HG03025 (cell line): Measurements from ENCODE around the gene CUL4A.
A peak's percentile ranks its signal among the peaks of the same experiment; 100 is the strongest.
"Not testable (repeated sequence)": the region's sequence is repeated elsewhere in the genome, so short reads cannot be mapped to it uniquely, and the experiment has no call there.

ENCODE experiments used
- ATAC-seq: cut with Tn5 transposase; IDR thresholded peaks from one replicate; pipeline ENCODE4 v1.9.1; 2021; ENCODE audit warnings: mild to moderate bottlenecking, moderate library complexity; ENCODE audit not compliant: unreplicated experiment, low FRiP score

The CUL4A gene

DNA sequence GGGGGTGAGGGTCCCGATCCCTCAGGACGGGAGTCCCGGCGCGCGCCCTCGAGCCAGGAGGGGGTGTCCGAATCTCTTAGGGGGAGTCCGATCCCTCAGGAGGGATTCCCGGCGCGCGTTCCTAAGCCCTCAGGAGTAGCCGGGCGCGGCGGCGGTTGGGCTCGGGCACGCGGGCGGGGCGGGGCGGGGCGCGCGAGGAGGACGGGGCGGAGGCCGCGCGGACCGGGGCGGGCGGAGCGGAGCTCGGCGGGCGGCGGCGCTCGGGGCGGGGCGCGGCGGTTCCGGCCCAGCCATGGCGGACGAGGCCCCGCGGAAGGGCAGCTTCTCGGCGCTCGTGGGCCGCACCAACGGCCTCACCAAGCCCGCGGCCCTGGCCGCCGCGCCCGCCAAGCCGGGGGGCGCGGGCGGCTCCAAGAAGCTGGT is at the start of gene CUL4A:
Gene CUL4A, plus strand, starts transcription at position 278 of the 423 bp plus-strand sequence. Its CDS starts 15 bp downstream, at position 293.
- peak; percentile 36 for ATAC-seq

DNA sequence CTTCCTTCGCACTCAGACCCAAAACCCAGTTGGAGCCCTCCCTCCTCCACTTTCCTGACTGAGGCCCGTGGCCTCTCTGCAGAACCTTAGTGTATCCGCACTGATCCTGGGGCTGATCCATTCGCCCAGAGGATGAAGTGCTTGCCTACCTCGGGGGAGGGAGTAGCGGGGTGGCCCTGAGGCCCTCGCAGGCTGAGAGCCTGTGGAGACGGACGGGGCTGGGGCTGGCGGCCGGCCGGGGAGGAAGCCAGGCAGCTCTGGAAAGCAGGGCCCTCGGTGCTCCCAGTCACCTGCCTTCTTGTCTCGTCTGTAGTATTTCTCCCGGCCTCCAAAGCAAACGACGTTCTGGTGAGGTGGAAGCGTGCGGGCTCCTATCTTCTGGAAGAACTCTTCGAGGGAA is 49.7 kb upstream of the CUL4A start:
- ATAC-seq: no peak

DNA sequence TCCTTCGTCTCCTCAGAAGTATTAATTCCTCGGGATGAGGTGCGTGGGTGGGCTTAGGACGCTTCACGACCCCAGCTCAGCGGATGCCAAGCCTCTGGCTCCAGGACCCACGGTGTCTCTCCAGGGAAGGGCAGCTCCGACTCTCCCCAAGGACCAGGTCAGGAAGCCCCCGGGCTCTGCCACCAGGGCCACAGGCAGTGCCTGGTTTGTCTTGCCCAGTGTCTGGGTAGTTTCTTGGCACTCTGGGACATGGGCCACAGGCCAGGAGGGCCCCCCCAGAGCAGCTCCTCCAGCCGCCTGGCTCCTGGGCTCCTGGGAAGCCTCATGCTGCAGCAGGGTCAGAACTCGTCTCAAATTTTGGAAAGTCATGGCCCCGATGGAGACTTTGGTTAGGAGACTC is 48.4 kb upstream of the CUL4A start:
- no peak for ATAC-seq

DNA sequence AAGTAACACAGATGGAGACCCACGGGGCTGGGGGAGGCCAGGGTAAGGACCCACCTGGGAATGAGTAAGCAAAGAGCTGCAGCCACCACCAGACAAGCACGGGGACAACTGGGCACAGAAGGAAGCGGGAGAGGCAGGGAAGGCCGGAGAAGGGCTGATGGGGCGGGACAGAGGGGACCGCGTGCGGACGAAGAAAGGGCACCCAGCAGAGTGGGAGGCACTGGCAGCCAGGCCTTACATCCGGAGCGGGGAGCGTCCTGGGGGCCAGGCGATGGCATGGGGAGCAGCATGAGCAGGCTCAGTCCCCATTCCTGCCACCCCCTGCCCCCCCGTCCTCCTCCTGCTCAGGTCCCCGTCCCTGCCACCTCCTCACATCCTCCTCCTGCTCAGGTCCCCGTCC is 48.0 kb upstream of the CUL4A start:
- no peak for ATAC-seq

DNA sequence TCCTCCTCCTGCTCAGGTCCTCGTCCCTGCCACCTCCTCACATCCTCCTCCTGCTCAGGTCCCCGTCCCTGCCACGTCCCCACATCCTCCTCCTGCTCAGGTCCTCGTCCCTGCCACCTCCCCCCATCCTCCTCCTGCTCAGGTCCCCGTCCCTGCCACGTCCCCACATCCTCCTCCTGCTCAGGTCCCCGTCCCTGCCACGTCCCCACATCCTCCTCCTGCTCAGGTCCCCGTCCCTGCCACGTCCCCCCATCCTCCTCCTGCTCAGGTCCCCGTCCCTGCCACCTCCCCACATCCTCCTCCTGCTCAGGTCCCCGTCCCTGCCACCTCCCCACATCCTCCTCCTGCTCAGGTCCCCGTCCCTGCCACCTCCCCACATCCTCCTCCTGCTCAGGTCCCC is 47.4 kb upstream of the CUL4A start:
- not testable (repeated sequence) for ATAC-seq

DNA sequence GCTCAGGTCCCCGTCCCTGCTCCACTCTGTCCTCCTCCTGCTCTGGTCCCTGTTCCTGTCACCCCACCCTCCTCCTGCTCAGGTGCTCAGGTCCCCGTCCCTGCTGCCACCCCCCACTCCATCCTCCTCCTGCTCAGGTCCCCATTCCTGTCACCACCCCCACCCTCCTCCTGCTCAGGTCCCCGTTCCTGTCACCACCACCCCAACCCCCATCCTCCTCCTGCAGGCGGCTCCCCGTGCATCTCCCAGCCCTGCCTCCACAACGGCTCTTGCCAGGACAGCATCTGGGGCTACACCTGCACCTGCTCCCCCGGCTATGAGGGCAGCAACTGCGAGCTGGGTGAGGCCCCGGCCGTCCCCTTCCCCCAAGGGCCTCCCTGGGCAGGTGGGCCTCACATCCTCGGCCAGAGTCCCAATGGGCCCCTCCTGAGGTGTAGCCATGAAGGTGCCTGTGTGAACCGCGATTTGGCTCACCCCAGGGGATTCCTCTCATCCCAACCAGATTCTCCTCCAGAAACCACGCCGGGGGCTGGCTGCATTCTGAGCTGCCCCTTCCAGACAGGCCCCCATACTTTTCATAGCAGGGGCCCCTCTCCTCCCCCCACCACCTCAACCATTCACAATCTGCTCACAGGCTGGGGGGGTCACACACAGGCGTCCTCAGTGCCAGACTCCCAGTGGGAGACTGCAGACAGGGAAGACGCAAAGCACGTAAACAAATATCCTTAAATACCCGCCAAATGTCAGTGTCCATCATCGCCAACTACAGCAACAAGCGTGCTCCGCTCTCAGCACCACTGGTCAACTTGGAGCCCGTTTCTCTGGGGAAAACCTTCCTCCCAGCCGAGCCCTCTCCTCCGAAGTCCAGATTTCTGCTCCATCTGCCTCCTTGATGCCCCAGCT is 46.4 kb upstream of the CUL4A start:
- ATAC-seq: no peak

DNA sequence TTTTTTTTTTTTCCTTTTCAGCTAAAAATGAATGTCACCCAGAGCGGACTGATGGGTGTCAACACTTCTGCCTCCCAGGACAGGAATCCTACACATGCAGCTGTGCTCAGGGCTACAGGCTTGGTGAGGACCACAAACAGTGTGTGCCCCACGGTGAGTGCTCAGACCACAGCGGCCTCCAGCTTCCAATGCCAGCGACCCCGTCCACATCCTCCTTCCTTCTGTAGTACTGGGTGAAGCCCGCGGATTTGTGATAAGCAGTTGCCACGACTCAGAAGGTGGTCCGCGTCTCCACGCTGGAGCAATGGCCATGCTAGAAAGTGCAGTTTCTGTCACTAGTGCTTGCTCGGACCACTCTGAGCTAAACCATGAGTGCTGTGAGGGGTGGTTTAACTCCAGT is 44.9 kb upstream of the CUL4A start:
- no peak for ATAC-seq

DNA sequence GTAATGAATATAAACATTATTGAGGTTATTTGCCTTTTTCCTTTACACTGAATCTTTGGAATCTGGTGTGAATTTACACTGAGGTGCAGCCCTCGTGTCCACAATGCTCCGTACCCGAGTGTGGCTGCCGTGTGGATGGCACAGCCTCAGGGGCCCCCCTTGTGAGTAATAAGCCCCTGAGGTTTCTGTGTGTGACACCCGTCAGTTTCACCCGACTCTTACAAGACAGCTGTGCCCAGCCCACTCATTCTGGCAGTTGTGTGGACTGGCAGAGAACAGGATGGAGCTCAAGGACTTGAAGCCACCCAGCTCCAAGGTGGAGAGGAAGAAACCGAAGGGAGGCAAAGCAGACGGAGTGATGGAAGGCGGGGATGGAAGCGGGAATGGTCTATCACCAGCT is 43.1 kb upstream of the CUL4A start:
- no peak for ATAC-seq

DNA sequence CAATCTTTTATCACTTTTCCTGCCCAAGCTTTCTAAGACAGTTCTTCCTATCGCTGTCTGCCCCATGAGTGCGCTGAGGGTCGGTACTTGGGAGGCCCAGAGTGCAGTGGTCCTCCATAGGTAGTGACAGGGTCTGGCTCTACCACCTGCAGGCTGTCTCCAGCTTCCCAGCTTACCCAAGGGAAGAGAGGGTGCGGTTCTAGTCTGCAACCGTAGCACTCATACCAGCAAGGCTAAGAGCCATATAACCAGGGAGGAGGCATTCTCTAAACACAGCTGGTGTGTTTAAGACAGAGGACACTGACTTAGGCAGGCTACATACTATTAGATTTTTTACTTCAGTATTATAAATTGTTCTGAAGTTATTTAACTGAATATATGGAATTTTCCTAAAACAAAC is 42.7 kb upstream of the CUL4A start:
- ATAC-seq: no peak

DNA sequence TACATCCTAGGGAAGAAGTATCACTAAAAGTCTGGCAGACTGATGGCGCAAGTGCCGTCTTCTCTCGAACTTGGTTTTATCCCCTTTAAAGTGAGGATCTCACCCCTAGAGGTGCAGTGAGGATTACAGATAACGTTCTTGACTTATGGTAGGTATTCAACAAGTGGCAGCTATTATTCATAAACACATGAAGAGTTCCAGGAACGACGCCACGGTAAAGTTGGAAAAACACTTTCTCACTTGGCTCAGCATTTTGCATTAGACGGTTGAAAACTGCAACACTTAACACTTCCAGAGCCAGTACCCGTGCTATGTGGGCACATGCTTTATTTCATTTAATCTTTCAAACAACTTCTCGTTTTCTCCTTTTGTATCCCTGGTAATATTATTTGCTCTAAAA is 42.3 kb upstream of the CUL4A start:
- no peak for ATAC-seq

DNA sequence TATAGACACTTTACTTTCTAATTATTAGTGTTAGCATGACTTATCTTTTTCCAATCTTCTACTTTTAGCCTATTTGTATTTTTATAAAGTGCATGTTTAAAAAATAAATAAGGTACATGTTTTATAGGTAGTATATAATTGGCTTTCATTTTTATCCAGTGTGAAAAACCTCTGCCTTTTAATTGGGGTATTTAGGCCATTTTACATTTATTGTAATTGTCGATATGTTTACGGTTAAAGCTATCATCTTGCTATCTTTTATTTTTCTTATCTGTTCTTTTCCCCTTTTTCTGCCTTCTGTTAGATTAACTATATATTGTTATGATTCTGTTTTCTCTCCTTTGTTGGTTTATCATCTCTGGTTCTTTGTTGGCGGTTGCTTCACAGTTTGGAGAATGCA is 41.8 kb upstream of the CUL4A start:
- no peak for ATAC-seq

DNA sequence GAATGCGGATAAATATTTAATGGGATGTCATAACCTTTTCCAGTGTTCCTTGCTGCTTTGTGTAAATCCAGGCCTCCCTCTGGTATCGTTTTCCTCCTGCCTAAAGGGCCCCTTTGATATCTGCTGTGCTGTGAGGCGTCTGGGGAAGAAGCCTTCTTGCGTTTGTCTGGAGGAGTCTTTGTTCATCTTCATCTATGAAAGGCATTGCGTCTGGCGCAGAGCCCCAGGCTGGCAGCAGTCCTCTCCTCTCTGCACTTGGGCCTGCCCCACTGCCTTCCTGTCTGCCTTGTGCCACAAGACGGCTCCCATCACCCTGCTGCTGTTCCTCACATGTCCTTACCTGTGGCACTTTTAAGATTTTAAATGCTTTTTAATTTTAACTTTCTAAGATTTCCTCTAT is 41.2 kb upstream of the CUL4A start:
- ATAC-seq: no peak

DNA sequence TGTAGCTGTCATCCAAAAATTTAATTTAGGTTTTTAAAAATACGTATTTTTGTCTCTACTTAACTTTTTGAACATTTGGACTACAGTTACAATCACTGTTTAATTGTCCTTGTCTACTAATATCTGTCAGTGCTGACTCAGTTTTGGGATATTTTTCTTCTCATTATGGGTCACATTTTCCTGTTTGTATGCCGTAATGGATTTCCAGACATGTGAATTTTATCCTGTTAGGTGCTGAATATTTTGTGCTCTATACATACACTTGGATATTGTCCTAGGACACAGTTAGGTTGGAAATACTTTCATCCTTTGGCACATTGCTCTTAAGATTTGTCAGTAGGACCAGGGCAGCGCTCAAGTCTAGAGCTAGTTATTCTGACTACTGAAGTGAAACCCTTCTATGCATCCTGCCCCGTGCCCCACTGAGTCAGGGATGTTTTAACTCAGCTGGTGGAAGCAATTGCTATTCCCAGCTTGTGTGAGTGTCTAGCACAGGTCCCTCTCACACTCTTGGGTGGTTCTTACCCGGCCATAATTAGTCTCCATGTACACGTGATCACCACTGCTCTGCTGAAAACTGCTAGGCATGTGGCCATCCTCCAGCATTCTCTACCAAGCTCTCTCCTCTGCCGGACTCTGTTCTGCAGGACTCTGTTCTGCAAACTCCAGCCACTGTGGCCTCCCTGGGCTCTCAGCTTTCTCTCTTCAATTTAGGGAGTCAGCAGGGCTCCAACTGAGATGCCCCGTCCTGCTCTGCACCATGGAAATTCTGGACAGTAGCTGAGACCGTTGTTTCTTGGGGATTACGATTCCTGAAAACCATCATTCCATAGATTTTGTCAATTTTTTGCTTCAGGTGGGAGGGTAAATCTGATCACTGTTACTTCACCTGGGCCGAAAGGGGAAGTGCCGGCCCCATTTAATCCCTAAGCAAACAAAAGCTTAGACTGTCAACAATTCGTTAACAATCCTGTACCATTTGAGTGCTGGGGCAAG is 39.8 kb upstream of the CUL4A start:
- no peak for ATAC-seq

DNA sequence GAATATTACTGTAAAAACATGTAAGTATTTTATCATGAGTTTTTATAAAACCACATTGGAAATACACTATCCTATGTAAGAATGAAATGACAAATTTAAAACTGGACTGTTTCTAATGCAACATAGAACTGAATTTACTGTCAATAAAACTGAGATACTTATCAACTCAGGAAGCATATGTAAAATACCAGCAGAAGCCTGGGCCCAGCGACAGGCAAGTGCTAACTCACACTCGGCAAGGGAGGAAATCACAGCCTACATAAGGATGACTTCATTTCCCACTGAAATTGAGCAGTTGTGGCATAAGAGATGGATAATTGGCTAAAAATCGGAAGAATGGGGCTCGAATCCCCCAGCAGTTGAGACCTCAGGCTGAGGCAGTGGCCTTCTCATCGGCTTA is 38.9 kb upstream of the CUL4A start:
- ATAC-seq: no peak

DNA sequence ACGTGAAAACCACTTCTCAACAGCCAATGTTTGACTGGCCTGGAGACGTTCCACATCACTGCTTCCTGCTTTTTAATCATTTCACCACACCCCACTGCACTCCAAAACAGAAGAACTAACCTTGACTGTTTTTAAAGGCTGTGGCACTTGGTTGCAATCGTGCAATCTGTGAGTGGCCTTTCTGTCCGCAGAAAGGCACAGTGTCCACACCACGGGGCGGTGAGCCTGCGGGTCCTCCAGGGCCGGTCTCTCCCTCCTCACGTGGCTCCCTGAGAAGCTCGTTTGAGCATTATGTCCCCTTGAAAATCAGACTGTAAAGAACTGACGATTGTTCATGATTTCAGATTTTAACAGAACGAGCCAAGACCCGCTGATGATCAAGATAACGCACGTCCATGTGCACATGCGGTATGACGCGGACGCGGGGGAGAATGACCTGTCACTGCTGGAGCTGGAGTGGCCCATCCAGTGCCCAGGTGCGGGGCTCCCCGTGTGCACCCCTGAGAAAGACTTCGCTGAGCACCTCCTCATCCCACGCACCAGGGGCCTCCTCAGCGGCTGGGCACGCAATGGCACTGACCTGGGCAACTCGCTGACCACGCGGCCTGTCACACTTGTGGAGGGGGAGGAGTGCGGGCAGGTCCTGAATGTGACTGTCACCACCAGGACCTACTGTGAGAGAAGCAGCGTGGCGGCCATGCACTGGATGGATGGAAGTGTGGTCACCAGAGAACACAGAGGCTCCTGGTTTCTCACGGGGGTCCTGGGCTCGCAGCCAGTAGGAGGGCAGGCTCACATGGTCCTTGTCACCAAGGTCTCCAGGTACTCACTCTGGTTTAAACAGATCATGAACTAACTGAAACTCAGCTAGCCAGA is 37.9 kb upstream of the CUL4A start:
- ATAC-seq: no peak

DNA sequence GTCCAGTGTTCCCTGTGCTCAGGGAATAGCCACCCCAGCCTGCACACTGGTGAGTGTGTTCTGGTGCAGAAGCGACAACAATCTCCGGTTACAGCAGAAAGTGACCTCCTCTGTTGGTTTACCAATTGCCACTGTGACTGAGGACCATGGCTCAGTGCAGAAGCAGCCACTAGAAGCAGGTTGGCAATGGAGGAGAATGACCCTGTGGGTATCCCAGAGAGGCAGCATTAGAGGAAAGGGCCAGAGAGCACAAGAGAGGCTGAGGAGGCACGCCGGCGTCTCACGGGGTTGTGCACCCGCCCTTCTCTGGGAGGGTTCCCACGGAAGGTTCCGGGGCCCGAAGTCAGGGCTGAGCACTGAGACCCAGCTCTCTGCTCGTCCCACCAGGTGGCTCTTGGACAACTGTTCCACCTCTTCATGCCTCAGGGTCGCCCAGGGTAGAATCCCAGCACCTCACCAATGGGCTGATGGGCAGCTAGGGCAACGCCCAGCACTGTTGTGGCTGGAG is 36.9 kb upstream of the CUL4A start:
- ATAC-seq: no peak

DNA sequence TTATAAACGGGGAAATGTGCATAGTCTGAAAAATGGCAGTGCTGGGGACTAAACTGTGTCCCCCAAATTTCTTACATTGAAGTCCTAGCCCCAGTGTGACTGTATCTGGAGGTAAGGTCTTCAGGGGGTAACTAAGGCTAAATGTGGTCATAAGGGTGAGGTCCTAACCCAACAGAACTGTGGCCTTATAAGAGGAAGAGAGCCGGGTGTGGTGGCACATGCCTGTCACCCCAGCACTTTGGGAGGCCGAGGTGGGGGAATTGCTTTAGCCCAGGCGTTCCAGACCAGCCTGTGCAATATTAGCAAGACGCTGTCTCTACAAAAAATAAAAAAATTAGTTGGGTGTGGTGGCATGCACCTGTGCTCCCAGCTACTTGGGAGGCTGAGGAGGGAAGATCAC is 33.1 kb upstream of the CUL4A start:
- no peak for ATAC-seq

DNA sequence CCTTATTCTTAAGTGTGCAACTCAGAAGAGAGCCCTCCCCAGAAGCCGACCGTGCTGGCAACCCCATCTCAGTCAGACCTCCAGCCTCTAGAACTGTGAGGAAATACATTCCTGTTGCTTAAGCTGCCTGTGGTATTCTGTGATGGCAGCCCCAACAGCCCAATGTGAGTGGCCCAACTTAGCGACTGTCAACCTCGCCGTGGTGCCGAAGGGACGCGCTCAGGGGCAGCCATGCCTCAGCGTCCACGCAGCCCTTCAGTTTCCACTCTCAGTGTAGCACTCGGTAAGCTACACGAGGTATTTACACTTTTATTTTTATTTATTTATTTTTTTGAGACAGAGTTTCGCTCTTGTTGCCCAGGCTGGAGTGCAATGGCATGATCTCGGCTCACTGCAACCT is 32.6 kb upstream of the CUL4A start:
- no peak for ATAC-seq

DNA sequence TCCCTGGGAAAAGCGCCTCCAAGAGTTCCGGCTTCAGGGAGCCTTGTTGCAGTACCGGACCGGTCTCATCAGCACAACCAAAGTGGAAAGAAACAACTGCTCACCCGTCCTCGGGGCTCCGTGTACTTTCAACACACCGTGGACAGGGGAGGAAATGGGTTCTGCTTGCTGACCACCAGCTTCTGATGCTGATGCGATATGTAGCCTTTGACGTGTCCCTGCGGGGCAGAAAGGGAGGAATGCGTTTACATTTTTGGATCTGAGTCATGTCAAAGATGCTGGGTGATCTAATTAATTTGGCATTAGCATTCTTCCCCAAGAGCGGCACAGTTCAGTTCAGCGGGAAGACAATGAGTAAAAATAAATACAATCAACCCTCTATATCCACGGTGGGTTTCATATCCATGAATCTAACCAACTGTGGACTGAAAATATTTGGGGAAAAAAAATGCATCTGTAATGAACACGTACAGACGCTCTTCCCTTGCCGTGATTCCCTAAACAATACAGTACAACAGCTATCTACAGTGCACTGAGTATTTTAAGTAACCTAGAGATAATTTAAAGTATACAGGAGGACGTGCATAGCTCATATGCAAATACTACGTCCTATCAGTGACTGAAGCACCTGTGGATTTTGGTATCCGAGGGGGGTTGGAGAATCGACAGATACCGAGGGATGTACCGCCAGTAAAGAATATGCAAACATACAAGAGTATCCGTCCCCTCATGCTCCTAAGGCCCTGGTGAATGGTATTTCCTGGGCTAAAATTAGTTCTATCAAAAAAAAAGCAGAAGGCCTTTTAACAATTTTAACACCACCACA is 31.1 kb upstream of the CUL4A start:
- ATAC-seq: no peak

DNA sequence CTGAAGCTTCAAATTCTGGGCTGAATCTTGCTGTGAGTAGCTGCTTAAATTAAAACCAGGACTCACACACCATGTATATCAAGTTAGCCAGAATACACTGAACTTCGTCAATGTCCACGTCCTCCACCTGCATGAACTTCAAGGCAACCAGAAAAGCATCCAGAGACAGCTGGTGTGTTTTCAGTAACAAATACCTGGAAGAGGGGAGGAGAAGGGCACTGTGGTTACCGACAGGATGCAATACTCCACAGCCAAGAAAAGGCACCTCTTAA is 30.6 kb upstream of the CUL4A start:
- no peak for ATAC-seq
